SKM-1 treated with dmso at 0.1 percent for 144 hours (cell line): Measurements from ENCODE around the gene KRR1.
A peak's percentile ranks its signal among the peaks of the same experiment; 100 is the strongest.
"Not testable (repeated sequence)": the region's sequence is repeated elsewhere in the genome, so short reads cannot be mapped to it uniquely, and the experiment has no call there.

Experiments used
- DNase-seq: peaks from one replicate; lab custom pipeline; 2025; ENCODE audit not compliant: unreplicated experiment; lab: John Stamatoyannopoulos, UW

Gene KRR1

DNA sequence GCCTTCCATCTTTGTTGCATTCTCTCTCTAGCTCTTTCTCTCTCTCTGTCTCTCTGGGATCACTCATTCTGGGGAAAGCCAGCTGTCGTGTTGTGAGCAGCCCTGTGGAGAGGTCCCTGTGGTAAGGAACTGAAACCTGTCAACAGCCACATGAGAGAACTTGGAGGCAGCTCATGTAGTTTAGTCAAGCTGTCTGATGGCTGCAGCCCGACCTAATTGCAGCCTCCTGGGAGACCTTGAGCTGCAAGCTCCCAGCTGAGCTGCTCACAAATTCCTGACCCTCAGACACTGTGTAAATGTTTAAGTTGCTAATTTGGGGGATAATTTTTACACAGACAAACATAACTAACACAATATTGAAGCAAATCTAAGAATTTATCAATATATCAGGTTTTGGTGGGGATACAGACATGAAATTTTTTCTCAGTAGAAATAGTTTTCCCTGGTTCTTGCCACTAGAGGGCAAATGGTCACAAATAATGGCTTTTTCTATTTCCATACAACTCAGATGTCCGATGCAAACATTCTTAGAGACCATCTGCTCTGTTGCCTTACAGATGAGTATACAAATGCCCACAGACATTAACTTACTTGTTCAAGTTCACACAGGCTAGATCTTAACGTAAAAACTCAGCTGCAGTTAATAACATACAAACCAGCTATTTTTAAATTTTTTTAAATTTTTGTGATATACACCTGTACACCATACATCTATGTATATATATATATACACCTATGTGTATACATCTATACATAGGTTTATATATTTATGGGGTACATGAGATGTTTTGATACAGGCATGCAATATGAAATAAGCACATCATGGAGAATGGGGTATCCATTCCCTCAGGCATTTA, 15.5 kb upstream of the KRR1 start:
- peak; percentile 36 for DNase-seq

DNA sequence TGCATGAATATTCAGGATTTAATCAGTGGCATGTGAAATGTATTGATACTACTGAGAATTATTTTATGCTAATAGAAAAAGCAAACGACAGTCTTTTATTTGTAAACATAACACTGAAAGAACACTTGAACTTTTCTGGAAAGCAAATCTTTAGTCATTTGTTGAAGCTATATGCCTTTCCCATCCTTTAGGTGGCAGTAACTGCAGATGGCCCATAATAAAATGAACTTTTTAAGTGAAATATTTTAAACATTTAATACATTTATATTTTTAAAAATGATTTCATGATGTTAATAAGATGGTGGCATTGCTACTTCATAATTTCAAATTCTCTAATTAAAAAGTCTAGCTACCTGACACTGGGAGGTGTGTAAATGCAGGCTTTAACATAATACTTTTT, 13.9 kb upstream of the KRR1 start:
- DNase-seq, result no peak

- DNase-seq, result not testable (repeated sequence)
These were observed 10.7 kb upstream of the KRR1 start for GRCh38 chr12:75522124-75522523.

GRCh38 chr12:75521224-75521623, 9.8 kb upstream of the KRR1 start:
- not testable (repeated sequence) for DNase-seq

DNA sequence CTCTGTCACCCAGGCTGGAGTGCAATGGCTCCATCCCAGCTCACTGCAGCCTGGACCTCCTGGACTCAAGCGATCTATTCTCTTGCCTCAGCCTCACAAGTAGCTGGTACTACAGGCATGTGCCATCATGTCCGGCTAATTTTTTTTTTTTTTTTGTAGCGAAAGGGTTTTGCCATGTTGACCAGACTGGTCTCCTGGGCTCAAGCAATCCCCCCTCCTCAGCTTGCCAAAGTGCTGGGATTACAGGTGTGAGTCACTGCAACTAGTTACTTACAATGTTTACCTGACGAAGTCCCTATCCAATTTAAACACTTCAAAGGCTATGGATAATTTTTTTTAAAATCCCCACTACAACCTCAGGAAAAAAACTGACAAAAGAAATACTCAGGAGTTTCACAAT, 1.8 kb downstream of the KRR1 start:
- DNase-seq, result no peak

- DNase-seq, result no peak
These were observed 3.2 kb downstream of the KRR1 start for GRCh38 chr12:75508159-75508558.

- no peak for DNase-seq
These were observed 4.3 kb downstream of the KRR1 start for GRCh38 chr12:75507086-75507485.

GRCh38 chr12:75505706-75506312, 5.6 kb downstream of the KRR1 start:
- peak; percentile 5 for DNase-seq

DNA sequence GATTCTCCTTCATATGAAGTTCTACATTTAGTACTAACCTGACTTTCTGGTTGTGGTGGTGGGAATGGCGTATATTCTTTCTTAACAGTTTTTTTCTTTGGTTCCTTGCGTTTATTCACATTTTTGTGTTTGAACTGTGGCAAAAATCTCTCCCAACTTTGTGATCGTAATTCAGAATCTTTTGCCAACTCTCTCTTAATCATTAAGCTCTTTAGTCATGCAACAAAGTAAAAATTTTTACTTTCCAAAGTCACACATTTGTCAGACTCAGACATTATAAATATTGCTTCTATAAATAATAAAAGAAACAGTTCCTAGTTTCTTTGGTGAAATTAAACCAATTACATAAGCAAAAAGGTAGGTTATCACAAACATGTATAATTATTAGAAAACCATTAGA, 7.5 kb downstream of the KRR1 start:
- DNase-seq, result no peak

DNA sequence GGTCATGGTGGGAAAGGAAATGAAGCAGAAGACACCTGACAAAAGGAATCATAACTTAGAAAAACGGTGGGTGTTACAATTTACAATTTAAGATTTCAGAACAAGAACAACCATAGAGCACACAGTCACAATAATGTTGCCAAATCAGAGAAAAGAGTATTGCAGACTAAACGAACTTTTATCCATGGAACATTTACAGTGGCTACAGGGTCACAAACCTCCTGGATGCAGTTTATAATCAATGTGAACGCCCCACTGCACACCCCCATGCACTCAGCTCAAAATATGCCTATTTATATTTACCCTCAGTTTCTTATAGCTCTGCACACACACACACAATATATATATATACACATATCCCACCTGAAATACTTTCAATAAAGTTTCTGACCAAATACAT, 8.0 kb downstream of the KRR1 start:
- DNase-seq, result no peak

DNA sequence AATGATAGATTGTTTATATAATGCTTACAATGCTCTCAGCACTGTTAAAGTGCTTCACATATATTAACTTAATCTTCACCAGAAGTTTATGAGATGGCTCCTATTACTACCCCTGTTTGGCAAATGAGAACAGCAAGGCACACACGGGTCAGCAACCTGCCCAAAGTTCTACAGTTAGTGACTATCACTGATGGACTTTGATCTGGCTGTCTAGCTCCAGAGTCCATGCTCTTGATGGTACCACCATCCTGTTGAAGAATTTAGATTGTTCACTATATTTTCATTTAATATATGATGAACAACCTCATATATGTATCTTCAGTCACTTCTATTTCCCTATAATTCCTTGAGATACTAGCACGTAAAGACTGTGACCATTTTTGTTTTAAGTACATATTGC, 20.2 kb downstream of the KRR1 start:
- DNase-seq, result no peak

DNA sequence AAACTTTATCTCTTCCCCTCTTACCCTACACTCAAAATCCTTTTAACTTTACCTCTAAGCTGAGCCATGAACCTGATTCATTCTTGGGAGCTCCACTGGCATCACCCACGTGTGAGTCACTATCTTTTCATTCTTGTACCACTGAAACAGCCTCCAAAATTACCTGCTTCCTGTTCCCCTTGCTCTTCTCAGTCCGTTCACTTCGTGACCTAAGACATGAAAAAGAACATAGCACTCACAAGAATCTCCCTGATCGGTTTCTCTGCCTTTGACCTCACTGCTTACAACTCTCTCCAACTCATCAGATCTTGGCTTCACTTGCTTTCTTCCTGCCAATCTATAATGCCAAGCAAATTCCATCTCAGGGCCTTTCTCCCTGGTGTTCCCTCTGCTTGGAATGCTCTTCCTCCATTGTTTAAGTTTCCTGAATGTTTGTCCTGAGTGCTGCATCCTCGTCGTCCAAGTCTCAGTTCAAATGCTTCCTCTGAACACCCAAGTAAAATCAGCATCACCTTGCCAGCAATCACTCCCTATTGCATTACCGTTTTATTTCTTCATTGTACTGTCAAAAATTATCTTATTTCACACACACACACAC, 21.7 kb downstream of the KRR1 start:
- no peak for DNase-seq

DNA sequence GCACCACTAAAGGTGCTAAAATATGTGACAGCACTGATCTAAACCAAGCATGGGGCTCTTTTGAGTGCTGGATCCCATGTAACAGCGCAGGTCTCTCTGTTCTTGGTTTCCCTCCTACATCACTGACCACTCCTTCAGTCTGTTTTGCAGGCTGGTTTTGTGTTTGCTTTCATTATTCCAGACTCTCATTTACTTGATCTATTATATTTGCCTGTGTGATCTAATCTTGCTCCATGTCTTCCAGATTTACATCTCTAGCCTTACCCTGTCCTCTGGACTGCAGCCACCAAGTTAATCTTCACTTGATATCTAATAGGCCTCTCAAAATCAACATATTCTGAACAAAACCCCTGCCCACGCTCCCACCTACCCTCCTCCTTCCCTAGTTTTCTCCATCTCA, 22.2 kb downstream of the KRR1 start:
- no peak for DNase-seq

DNA sequence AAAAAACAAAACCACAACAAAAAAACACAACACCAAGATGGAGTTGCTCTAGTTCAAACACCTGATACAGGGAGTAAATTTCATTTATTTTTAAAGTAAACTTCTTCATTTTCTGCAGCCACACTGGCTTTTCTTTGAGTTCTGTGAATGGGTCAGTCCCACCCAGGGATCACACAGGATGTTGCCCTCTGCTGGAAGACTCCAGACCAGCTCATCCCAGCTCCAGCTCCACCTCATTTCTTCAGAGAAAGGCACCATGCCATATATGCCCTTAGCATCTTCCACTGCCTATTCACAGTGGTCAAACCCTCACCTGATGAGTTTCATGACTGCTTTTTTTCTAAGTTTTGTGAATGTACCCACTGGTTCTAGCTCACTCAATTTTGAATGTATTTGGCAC, 22.9 kb downstream of the KRR1 start:
- no peak for DNase-seq

DNA sequence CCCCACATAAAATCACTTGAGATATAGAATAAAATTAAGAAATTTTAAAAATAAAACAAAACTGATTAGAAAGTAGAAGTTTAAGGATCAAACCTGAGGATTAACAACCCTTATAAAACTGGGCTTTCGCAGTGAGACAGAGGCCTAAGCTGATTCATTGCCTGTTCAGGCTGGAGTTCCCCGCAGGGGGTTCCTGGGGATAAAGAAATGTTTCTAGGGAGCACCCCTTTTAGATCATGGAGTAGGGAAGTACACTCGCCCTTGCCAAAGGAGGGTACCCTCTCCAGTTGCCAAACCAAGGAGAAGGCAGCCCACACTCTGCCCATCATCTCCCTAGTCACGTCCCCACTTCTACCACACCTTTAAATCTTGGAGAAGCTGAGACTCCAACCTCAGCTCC, 24.1 kb downstream of the KRR1 start:
- no peak for DNase-seq

DNA sequence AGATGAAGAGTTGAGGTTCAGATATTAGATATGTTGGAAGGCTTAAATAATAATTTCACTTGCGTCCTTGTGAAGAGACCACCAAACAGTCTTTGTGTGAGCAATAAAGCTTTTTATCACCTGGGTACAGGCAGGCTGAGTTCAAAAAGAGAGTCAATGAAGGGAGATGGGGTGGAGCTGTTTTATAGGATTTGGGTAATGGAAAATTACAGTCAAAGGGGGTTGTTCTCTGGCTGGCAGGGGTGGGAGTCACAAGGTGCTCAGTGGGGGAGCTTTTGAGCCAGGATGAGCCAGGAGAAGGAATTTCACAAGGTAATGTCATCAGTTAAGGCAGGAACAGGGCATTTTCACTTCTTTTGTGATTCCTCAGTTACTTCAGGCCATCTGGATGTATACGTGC, 27.0 kb downstream of the KRR1 start:
- not testable (repeated sequence) for DNase-seq

- DNase-seq, result no peak
These were observed 28.0 kb downstream of the KRR1 start for GRCh38 chr12:75483431-75483830.

- no peak for DNase-seq
These were observed 28.8 kb downstream of the KRR1 start for GRCh38 chr12:75482646-75483045.

DNA sequence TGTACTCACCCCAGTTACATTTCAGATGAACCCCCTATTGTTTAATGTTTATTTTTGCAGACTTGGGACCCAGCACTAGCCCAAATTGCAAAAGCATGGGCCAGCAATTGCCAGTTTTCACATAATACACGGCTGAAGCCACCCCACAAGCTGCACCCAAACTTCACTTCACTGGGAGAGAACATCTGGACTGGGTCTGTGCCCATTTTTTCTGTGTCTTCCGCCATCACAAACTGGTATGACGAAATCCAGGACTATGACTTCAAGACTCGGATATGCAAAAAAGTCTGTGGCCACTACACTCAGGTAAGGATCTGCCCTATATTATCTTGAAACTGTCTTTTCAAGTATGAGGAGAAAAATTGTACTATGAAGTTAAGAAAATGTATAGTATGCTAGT, 29.6 kb downstream of the KRR1 start:
- no peak for DNase-seq

- DNase-seq, result peak; percentile 73
These were observed 30.2 kb downstream of the KRR1 start for GRCh38 chr12:75481013-75481705.

- DNase-seq, result peak; percentile 70
These were observed 30.9 kb downstream of the KRR1 start, which contains the start of gene GLIPR1 for GRCh38 chr12:75480469-75480949. GLIPR1 (plus strand) TSS chr12:75480755; CDS start chr12:75480881, 126 bp downstream.
